ENCODE measurements around the gene DUOX1.

The DUOX1 gene

DNA sequence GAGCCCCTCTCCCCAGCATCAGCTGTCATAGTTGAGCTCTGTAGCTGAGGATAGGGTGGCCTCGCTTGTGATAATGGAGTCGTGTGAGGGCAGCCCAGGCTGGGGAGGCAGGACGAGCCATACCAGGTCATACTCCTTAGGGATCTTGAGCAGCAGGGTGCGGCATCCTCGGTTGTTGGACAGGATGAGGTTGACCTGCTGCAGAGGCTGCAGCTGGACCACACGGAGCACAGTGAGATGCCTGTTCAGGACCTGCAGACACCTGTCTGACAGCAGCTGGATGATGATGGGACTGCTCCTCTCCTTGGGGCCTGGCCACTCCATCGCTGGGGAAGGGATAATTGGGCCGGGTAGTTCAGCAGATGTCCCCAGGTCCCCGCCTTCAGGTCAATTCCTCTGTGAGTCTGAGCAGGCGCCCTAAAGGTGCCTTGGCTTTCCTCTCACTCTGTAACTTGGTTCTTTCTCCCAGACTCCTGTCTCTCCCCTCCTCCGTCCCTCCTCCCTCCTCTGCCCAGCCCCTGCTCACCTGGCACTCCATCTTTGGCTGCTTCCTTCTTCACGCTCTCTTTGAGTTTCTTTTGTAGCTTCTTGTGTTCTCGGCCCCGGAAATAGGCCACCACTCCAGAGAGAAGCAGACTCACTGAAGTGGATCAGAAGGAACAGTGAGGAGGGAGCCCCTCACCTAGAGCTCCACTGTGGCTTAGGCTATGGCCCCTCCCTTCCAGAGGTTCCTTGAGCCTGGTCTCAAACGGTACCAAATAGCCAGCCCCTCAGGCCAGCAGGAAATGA, 23.6 kb upstream of the DUOX1 start:
- Histone ChIP-seq H3K27ac (ENCODE audit: low read depth, low read length) (no peak overlapping the region), H3K27me3 (ENCODE audit: control insufficient read depth, insufficient read depth, low read length) (peaks cover 44% of the 10 kb centered on the region), H3K4me1 (ENCODE audit: control insufficient read depth, insufficient read depth, low read length) (peaks cover 10% of the 10 kb centered on the region), H3K9me3 (ENCODE audit: control insufficient read depth, insufficient read depth, low read depth, low read length) (no peaks in the 10 kb centered on the region), H3K4me3 (ENCODE audit: low read depth, low read length) (no peak overlapping the region), H3K36me3 (ENCODE audit: control insufficient read depth, insufficient read depth, low read length) (no peaks in the 10 kb centered on the region), H3K9ac (ENCODE audit: low read length) (no peak overlapping the region)

DNA sequence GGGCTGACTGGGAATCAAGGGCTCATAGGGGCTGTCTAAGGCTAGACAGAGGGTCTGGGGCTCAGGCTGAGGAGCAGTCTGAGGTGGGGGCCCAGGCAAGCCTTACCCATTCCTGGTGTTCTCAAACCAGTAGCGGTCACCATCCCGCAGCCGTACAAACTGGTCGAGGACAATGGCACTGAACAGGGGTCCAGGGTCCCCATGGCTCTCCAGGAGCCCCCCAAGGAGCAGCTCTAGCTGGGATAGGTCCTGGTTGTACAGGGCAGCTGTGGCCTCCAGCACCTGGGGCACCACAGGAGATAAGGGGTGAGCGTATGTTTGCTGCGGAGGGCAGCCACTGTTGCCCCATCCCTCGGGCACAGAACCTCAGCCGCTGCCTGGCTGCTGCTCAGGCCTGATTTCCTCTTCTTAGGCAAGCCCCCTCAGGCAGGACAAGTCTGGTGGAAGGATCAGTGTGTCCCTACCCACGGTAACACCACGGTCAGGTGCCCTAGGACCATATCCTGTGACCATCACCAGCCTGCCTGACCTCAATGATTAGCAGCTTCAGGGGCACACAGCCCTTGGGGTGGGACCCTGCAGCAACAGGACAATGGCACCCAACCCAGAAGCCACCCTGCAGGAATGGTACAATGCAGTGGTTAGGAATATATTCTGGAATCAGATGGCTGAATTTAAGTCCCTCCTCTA, 21.7 kb upstream of the DUOX1 start:
- Histone ChIP-seq H3K36me3 (ENCODE audit: control insufficient read depth, insufficient read depth, low read length) (no peaks in the 10 kb centered on the region), H3K27ac (ENCODE audit: low read depth, low read length) (no peak overlapping the region), H3K27me3 (ENCODE audit: control insufficient read depth, insufficient read depth, low read length) (peaks cover 63% of the 10 kb centered on the region), H3K9ac (ENCODE audit: low read length) (no peak overlapping the region), H3K4me1 (ENCODE audit: control insufficient read depth, insufficient read depth, low read length) (peaks cover 11% of the 10 kb centered on the region), H3K9me3 (ENCODE audit: control insufficient read depth, insufficient read depth, low read depth, low read length) (no peaks in the 10 kb centered on the region), H3K4me3 (ENCODE audit: low read depth, low read length) (no peak overlapping the region)

DNA sequence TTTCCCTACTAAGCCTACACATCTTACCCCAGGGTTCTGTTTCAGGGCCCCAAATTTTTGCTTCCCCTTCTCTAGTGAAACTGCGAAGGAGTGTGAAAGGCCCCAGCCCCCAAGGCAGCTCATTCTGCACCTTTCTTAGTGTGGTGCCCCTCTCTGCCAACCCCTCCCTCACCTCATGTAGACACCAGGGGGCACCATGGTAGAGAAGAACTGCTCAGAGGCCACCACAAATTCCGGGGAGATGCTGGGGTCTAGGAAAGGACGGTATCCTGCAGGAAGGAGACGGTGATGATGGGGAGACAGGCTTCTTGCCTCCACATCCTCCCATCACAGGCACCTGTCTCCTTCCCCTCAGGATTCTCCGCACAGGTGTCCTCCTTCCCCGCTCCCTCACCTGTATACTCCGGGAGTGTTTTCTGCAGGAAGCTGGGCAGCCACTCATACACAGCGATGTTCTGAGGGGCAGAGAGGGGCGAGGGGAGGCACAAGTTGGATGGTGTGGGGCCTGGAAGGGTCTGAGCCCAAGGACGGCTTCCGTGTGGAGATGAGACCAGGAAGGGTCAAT, 19.5 kb upstream of the DUOX1 start:
- no peak overlapping the region for H3K27ac ChIP-seq (ENCODE audit: low read depth, low read length)
- no peaks in the 10 kb centered on the region for H3K36me3 ChIP-seq (ENCODE audit: control insufficient read depth, insufficient read depth, low read length)
- H3K9me3 ChIP-seq (ENCODE audit: control insufficient read depth, insufficient read depth, low read depth, low read length), result no peaks in the 10 kb centered on the region
- no peak overlapping the region for H3K4me3 ChIP-seq (ENCODE audit: low read depth, low read length)
- peaks cover 26% of the 10 kb centered on the region for H3K4me1 ChIP-seq (ENCODE audit: control insufficient read depth, insufficient read depth, low read length)
- H3K27me3 ChIP-seq (ENCODE audit: control insufficient read depth, insufficient read depth, low read length), result peaks cover 86% of the 10 kb centered on the region
- H3K9ac ChIP-seq (ENCODE audit: low read length), result no peak overlapping the region

DNA sequence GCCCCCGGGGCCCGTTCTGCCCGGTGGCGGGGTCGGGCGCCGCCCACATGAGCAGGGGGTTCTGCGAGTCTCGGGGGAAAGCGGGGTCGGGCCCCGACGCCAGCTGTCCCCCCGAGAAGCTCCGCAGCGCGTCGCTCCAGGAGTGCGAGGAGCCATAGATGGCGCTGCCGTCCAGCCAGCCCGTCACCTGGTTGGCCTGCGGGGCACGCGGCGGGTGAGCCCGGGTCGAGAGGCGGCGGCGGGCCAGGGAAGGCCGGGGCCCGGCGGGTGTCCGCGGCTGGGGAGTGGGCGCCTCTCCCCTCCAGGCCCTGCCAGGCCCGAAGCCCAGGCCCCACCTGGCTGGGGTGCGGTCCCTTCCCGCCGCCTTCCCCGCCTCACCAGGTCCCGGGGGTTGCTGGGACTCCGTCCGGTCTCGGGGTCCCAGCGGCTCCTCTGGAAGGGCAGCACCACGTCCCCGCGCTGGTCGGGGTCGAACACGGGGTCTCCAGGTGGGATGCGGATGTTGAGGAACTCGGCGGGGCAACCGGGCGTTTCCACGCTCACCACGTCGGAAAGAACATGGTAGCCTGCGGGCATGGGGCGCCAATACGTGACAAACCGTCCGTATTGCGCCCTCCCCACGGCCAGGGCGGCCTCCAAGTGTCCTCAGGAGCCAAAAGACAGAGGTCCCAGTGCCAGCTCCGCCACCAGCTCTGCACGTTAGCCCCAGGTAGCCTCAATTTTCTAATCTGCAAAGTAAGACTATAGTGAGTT, 18.2 kb upstream of the DUOX1 start:
- Histone ChIP-seq H3K9ac (ENCODE audit: low read length) (no peak overlapping the region), H3K27me3 (ENCODE audit: control insufficient read depth, insufficient read depth, low read length) (peaks cover 93% of the 10 kb centered on the region), H3K4me3 (ENCODE audit: low read depth, low read length) (peak overlapping the region; percentile 54), H3K27ac (ENCODE audit: low read depth, low read length) (no peak overlapping the region), H3K36me3 (ENCODE audit: control insufficient read depth, insufficient read depth, low read length) (no peaks in the 10 kb centered on the region), H3K4me1 (ENCODE audit: control insufficient read depth, insufficient read depth, low read length) (peaks cover 27% of the 10 kb centered on the region), H3K9me3 (ENCODE audit: control insufficient read depth, insufficient read depth, low read depth, low read length) (no peaks in the 10 kb centered on the region)

DNA sequence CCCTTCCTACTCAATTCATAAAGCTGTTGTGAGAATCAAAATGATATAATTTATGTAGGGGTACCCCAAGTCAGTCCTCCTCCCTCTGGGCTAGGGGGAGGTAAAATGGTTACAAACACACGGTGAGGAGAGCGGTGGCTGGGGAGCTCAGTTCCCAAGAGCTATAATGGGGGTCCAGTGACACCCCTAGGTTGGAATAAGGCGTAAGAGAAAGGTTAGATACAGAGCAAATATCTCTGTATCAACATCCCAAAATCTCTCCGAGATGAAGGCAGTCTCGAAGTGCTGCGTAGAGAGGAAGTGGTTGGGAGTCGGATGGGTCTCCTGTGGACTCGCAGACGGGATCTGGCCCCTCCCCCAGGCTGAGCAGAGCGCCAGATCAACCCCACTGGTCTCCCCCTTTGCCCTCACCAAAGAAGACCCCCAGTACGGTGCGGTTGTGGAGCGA, 17.6 kb upstream of the DUOX1 start:
- H3K4me3 ChIP-seq (ENCODE audit: low read depth, low read length), result peak overlapping the region; percentile 54
- no peaks in the 10 kb centered on the region for H3K9me3 ChIP-seq (ENCODE audit: control insufficient read depth, insufficient read depth, low read depth, low read length)
- no peaks in the 10 kb centered on the region for H3K36me3 ChIP-seq (ENCODE audit: control insufficient read depth, insufficient read depth, low read length)
- H3K27ac ChIP-seq (ENCODE audit: low read depth, low read length), result no peak overlapping the region
- no peak overlapping the region for H3K9ac ChIP-seq (ENCODE audit: low read length)
- H3K4me1 ChIP-seq (ENCODE audit: control insufficient read depth, insufficient read depth, low read length), result peaks cover 27% of the 10 kb centered on the region
- H3K27me3 ChIP-seq (ENCODE audit: control insufficient read depth, insufficient read depth, low read length), result peaks cover 93% of the 10 kb centered on the region

DNA sequence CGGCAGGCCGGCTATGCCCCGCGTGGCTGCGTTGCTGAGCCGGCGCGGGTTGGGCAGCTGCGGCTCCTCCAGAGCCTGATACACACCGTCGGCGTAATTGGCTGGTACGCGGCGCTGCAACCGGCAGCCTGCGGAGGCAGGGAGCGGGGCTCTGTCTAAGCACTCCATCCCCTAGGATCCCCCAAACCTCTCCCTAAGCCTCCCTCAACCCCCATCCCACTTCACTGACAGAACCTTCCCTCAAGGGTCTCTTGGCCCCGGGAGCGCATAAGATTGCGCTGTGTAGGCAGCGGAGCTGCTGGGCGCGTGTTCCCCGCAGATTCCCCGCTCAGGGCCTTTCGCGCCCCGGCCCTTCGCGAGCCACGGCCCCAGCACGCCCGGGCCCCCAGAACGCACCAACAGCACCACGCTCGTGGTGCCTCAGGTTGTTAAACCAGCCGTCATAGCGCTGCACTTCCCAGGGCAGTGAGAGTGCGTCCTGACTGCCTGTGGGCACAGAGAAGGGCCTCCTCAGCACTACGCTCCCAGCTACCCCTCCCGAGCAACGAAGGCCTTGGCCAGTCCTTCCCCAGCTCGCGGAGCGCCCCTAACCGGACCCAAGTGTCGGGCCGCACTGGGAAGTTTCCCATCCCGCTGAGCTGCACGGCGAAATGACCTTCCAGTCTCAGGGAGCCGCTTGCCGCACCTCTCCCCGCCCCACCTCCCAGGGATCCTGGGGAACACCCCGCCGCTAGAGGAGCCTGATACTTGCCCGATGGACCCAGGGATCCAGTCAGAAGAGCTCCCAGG, 17.0 kb upstream of the DUOX1 start:
- H3K4me3 ChIP-seq (ENCODE audit: low read depth, low read length), result peak overlapping the region; percentile 54
- H3K27ac ChIP-seq (ENCODE audit: low read depth, low read length), result no peak overlapping the region
- peaks cover 29% of the 10 kb centered on the region for H3K4me1 ChIP-seq (ENCODE audit: control insufficient read depth, insufficient read depth, low read length)
- H3K9me3 ChIP-seq (ENCODE audit: control insufficient read depth, insufficient read depth, low read depth, low read length), result no peaks in the 10 kb centered on the region
- H3K36me3 ChIP-seq (ENCODE audit: control insufficient read depth, insufficient read depth, low read length), result no peaks in the 10 kb centered on the region
- H3K9ac ChIP-seq (ENCODE audit: low read length), result no peak overlapping the region
- peaks cover 98% of the 10 kb centered on the region for H3K27me3 ChIP-seq (ENCODE audit: control insufficient read depth, insufficient read depth, low read length)

DNA sequence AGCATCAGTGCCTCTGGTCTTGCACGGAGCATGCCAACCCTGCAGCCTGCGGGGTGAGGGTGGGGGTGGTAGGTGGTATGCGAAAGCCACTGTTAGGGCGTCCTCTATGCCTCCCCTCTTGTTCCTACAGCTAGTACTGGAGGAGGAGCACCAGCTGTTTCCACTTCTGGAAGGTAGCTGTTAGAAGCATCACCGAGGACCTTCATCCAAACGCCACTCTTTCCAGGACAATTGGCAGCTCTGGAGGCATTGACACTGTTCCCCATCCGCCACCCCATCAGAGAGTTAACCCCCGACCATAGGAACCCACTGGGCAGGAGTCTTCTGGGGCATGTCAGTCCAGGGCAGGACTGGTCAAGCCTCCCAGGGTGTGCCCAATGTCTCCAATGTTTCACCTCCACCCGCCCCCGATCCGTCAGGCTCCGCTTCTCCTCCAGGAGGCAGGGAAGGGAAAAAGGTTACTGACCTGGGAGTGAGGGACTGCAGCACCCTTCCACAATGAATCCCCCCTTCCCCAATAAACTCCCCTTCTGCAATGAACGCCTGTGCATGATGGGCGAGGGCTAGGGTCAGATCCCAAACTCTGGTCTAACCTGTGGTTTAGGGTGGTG, 16.3 kb upstream of the DUOX1 start:
- Histone ChIP-seq H3K9me3 (ENCODE audit: control insufficient read depth, insufficient read depth, low read depth, low read length) (no peaks in the 10 kb centered on the region), H3K9ac (ENCODE audit: low read length) (no peak overlapping the region), H3K27ac (ENCODE audit: low read depth, low read length) (no peak overlapping the region), H3K36me3 (ENCODE audit: control insufficient read depth, insufficient read depth, low read length) (no peaks in the 10 kb centered on the region), H3K4me1 (ENCODE audit: control insufficient read depth, insufficient read depth, low read length) (peaks cover 31% of the 10 kb centered on the region), H3K27me3 (ENCODE audit: control insufficient read depth, insufficient read depth, low read length) (peaks cover 97% of the 10 kb centered on the region), H3K4me3 (ENCODE audit: low read depth, low read length) (peak overlapping the region; percentile 54)

DNA sequence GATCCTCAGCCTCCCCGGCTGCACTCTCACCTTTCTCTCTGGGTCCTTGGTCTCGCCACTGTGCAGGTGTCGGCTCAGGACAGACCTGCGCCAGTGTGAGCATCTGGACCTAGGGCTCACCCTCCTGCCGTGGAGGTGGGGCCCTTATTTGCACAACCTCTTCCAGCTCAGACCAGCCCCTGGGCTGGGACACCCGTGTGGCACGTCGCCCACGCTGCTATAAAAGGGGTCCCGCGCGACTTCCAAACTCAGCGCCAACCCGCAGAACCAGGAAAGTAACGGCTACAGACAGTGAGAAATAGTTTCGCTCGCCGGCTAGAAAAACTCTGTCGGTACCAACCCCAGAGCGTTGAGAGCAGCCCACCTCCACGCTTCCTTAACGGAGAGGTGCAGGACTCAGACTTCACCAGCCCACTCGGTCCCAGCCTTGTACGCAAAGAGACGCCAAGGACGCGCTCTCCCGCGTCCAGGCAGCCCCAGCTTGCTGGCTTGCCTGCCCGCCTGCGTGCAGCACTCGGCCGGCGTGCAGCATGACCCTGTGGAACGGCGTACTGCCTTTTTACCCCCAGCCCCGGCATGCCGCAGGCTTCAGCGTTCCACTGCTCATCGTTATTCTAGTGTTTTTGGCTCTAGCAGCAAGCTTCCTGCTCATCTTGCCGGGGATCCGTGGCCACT, 15.6 kb upstream of the DUOX1 start, which contains the start of the genes DUOX2 and DUOXA2:
Gene DUOX2, minus strand, starts transcription at position 97 of the 675 bp plus-strand sequence. CDS start 761 bp downstream, outside the sequence.
Gene DUOXA2, plus strand, starts transcription at position 251 of the 675 bp plus-strand sequence. Its CDS starts 280 bp downstream, at position 531.
- Histone ChIP-seq H3K9ac (ENCODE audit: low read length) (no peak within 1 kb of the TSS), H3K4me3 (ENCODE audit: low read depth, low read length) (peak within 1 kb of the TSS; percentile 54), H3K36me3 (ENCODE audit: control insufficient read depth, insufficient read depth, low read length) (no peaks in the 10 kb centered on the region), H3K27ac (ENCODE audit: low read depth, low read length) (no peak within 1 kb of the TSS), H3K27me3 (ENCODE audit: control insufficient read depth, insufficient read depth, low read length) (peaks cover 97% of the 10 kb centered on the region), H3K9me3 (ENCODE audit: control insufficient read depth, insufficient read depth, low read depth, low read length) (no peaks in the 10 kb centered on the region), H3K4me1 (ENCODE audit: control insufficient read depth, insufficient read depth, low read length) (peaks cover 31% of the 10 kb centered on the region)

DNA sequence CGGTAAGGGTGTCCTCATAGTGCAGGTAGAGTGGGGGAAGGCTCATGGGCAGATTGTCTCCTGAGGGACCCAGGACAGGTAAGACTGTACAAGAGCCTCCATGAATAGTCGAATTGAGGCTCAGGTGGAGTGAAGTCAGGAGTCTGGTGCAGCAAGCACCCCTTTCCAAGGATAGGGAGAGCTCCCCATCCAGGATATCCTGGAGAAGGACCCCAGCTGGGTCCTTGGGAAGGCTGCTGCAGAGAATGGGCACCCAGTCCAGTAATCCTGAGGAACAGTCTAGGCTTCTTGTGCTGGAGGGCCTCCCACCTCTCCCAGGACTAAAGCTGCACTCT, 15.1 kb upstream of the DUOX1 start:
- Histone ChIP-seq H3K36me3 (ENCODE audit: control insufficient read depth, insufficient read depth, low read length) (no peaks in the 10 kb centered on the region), H3K4me1 (ENCODE audit: control insufficient read depth, insufficient read depth, low read length) (peaks cover 31% of the 10 kb centered on the region), H3K27ac (ENCODE audit: low read depth, low read length) (no peak overlapping the region), H3K27me3 (ENCODE audit: control insufficient read depth, insufficient read depth, low read length) (peaks cover 97% of the 10 kb centered on the region), H3K4me3 (ENCODE audit: low read depth, low read length) (peak overlapping the region; percentile 42; the same call in 1 of the 2 replicates), H3K9me3 (ENCODE audit: control insufficient read depth, insufficient read depth, low read depth, low read length) (no peaks in the 10 kb centered on the region), H3K9ac (ENCODE audit: low read length) (no peak overlapping the region)
